Measurements from ENCODE around the gene MTCL1. TPM values are rescaled to one million over a fixed set of nuclear protein-coding genes. Genes with fewer than 3 reads are reported as not detected.

MTCL1 gene
- total RNA-seq, 1 experiment from 2014 or later = 11.2 TPM

GRCh38 chr18:8788503-8789429 is 83.4 kb downstream of the MTCL1 start:
- CTCF ChIA-PET = no interaction called here
- POLR2A ChIA-PET (ENCODE audit: low non-redundant PET) = no interaction called here
- no peak for DNase-seq (ENCODE audit: low spot score)
- BruUV-seq (replicated peaks) = no TSS peak
- H3K9me3 ChIP-seq (ENCODE audit: low read depth, low read length, poor library complexity, severe bottlenecking) = no peaks in the 10 kb centered on the region
- no peak overlapping the region for H3K4me3 ChIP-seq (ENCODE audit: low read depth, low read length, poor library complexity, severe bottlenecking)
- no peaks in the 10 kb centered on the region for H3K4me1 ChIP-seq (ENCODE audit: insufficient read depth, low read length, poor library complexity, severe bottlenecking)
- H3K36me3 ChIP-seq (ENCODE audit: insufficient read depth, low read length, poor library complexity, severe bottlenecking) = no peaks in the 10 kb centered on the region
- TF ChIP-seq EZH2 (IDR thresholded peaks at IDR 0.05; ENCODE audit: borderline replicate concordance, low read depth, low read length, poor library complexity, severe bottlenecking) = no peak
- H3K27ac ChIP-seq (ENCODE audit: low read depth, low read length, poor library complexity, severe bottlenecking) = no peak overlapping the region
- intact Hi-C loops (cut with micrococcal nuclease; ENCODE audit: unreplicated experiment) = no loop called here
- H3K27me3 ChIP-seq (replicated peaks; ENCODE audit: insufficient read depth, low read depth, low read length, poor library complexity) = no peaks in the 10 kb centered on the region

DNA sequence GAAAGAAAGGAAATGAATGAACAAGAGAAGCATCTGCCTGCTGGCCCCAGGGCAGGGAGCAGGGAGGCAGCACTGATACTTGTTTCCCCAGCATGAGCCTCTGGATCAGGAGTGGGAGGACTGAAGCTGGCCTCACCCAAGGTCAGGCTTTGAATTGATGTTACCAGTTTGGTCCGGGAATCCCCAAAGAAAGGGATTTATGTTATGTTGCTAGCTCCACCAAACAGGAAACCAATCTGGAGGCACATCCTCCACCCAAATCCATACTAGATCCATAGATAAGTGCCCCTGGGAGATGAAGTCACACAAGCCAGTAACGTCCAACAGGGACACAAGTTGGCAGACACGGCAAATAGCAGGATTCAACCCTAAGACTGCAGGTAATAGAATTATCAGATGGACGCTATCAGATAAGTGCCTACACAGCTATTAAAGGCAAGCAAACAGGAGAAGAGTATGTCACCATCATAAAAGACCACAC is 85.9 kb downstream of the MTCL1 start:
- Histone ChIP-seq H3K27me3 (replicated peaks; ENCODE audit: insufficient read depth, low read depth, low read length, poor library complexity) (no peaks in the 10 kb centered on the region), H3K27ac (ENCODE audit: low read depth, low read length, poor library complexity, severe bottlenecking) (no peak overlapping the region), H3K9me3 (ENCODE audit: low read depth, low read length, poor library complexity, severe bottlenecking) (no peaks in the 10 kb centered on the region), H3K4me1 (ENCODE audit: insufficient read depth, low read length, poor library complexity, severe bottlenecking) (no peaks in the 10 kb centered on the region), H3K4me3 (ENCODE audit: low read depth, low read length, poor library complexity, severe bottlenecking) (no peak overlapping the region), H3K36me3 (ENCODE audit: insufficient read depth, low read length, poor library complexity, severe bottlenecking) (no peaks in the 10 kb centered on the region)
- no TSS peak for BruUV-seq (replicated peaks)
- POLR2A ChIA-PET (ENCODE audit: low non-redundant PET) = no interaction called here
- TF ChIP-seq, protein P1, sequence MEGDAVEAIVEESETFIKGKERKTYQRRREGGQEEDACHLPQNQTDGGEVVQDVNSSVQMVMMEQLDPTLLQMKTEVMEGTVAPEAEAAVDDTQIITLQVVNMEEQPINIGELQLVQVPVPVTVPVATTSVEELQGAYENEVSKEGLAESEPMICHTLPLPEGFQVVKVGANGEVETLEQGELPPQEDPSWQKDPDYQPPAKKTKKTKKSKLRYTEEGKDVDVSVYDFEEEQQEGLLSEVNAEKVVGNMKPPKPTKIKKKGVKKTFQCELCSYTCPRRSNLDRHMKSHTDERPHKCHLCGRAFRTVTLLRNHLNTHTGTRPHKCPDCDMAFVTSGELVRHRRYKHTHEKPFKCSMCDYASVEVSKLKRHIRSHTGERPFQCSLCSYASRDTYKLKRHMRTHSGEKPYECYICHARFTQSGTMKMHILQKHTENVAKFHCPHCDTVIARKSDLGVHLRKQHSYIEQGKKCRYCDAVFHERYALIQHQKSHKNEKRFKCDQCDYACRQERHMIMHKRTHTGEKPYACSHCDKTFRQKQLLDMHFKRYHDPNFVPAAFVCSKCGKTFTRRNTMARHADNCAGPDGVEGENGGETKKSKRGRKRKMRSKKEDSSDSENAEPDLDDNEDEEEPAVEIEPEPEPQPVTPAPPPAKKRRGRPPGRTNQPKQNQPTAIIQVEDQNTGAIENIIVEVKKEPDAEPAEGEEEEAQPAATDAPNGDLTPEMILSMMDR (conservative IDR thresholded peaks at IDR 0.05; ENCODE audit: low read depth, low read length) = no peak
- TF ChIP-seq EZH2 (IDR thresholded peaks at IDR 0.05; ENCODE audit: borderline replicate concordance, low read depth, low read length, poor library complexity, severe bottlenecking) = no peak
- CTCF ChIA-PET = no interaction called here
- DNase-seq (ENCODE audit: low spot score) = no peak
- intact Hi-C loops (cut with micrococcal nuclease; ENCODE audit: unreplicated experiment) = no loop called here

GRCh38 chr18:8792688-8793316 is 87.4 kb downstream of the MTCL1 start:
- no peak for DNase-seq (ENCODE audit: low spot score)
- ChIA-PET CTCF (no interaction called here), POLR2A (ENCODE audit: low non-redundant PET) (no interaction called here)
- TF ChIP-seq EZH2 (IDR thresholded peaks at IDR 0.05; ENCODE audit: borderline replicate concordance, low read depth, low read length, poor library complexity, severe bottlenecking) = no peak
- TF ChIP-seq, protein P1 (conservative IDR thresholded peaks at IDR 0.05; ENCODE audit: low read depth, low read length) = no peak
- no peaks in the 10 kb centered on the region for H3K4me1 ChIP-seq (ENCODE audit: insufficient read depth, low read length, poor library complexity, severe bottlenecking)
- no TSS peak for BruUV-seq (replicated peaks)
- H3K36me3 ChIP-seq (ENCODE audit: insufficient read depth, low read length, poor library complexity, severe bottlenecking) = no peaks in the 10 kb centered on the region
- H3K9me3 ChIP-seq (ENCODE audit: low read depth, low read length, poor library complexity, severe bottlenecking) = no peaks in the 10 kb centered on the region
- H3K27me3 ChIP-seq (replicated peaks; ENCODE audit: insufficient read depth, low read depth, low read length, poor library complexity) = no peaks in the 10 kb centered on the region
- intact Hi-C loops (cut with micrococcal nuclease; ENCODE audit: unreplicated experiment) = no loop called here
- no peak overlapping the region for H3K4me3 ChIP-seq (ENCODE audit: low read depth, low read length, poor library complexity, severe bottlenecking)
- no peak overlapping the region for H3K27ac ChIP-seq (ENCODE audit: low read depth, low read length, poor library complexity, severe bottlenecking)

All from A673 (cell line).